Activated CD4-positive, alpha-beta memory T cell treated with anti-CD3 and anti-CD28 coated beads for 36 hours (primary cell): Measurements from ENCODE around the gene CLSTN3. TPM values are rescaled to one million over a fixed set of nuclear protein-coding genes. Genes with fewer than 3 reads are reported as not detected.

Experiments used
- CTCF ChIA-PET: fragments of 350-600 bp; sonication (Branson Sonifier 250); formaldehyde crosslinking; loops from one replicate; lab custom pipeline; 2021; ENCODE audit warnings: antibody characterized with exemption, inconsistent platforms; lab: Charles Lee
- POLR2A ChIA-PET: fragments of 350-600 bp; sonication (Branson Sonifier 250); formaldehyde crosslinking; loops from one replicate; lab custom pipeline; 2021; ENCODE audit warnings: antibody characterized with exemption; lab: Charles Lee
- DNase-seq: peaks from one replicate; pipeline ENCODE4 v3.0.0-alpha.2; 2020
- H3K27ac Mint-ChIP-seq: one replicate; pipeline ENCODE4 v1.8.0; 2021; ENCODE audit warnings: mixed read lengths
- H3K27me3 Mint-ChIP-seq: one replicate; pipeline ENCODE4 v1.8.0; 2021; ENCODE audit warnings: mixed read lengths
- H3K36me3 Mint-ChIP-seq: one replicate; pipeline ENCODE4 v1.8.0; 2021; ENCODE audit warnings: mixed read lengths
- H3K4me1 Mint-ChIP-seq: one replicate; pipeline ENCODE4 v1.8.0; 2021; ENCODE audit warnings: low read depth, mixed read lengths
- H3K4me3 Mint-ChIP-seq: one replicate; pipeline ENCODE4 v1.8.0; 2021; ENCODE audit warnings: mild to moderate bottlenecking, mixed read lengths
- H3K9me3 Mint-ChIP-seq: one replicate; pipeline ENCODE4 v1.8.0; 2021; ENCODE audit warnings: mixed read lengths
- intact Hi-C: fragments of 100-400 bp; cut with micrococcal nuclease; formaldehyde crosslinking; loops from one replicate; pipeline ENCODE4 v1.15.1; 2023
- total RNA-seq, 2 experiments: library from RNA; stranded (reverse); gene quantifications; one replicate each; pipeline ENCODE4 v1.2.3, GENCODE V29; 2021

CLSTN3 gene
- 10 to 100 TPM; 40.1 to 44.7 TPM for total RNA-seq

GRCh38 chr12:7129872-7130691 is at the start of gene CLSTN3:
TSS of gene CLSTN3 (plus strand) at chr12:7130371. CDS start at chr12:7130649, 278 bp downstream.
- DNase-seq: peak; percentile 91
- H3K36me3 Mint-ChIP-seq: peaks cover 4% of the 10 kb centered on the region
- no peaks in the 10 kb centered on the region for H3K27me3 Mint-ChIP-seq
- CTCF ChIA-PET: interaction anchor here (1.0 to 1.7 kb wide), 6 partner anchors 10 to 112 kb away, joined by 3 to 9 read pairs (median 4); partner anchors contain the start of gene LPCAT3
- POLR2A ChIA-PET: interaction anchor here (1.3 kb wide), 1 partner anchor 186 kb away, joined by 5 read pairs; the partner anchor contains the start of genes C12orf57 and RNU7-1
- peak within 1 kb of the TSS; percentile 87 for H3K4me3 Mint-ChIP-seq
- H3K9me3 Mint-ChIP-seq: no peaks in the 10 kb centered on the region
- intact Hi-C loops: loop anchor here (1.0 to 5.0 kb wide), 3 partner anchors 22 to 507 kb away; partner anchors contain the start of gene LPCAT3
- H3K27ac Mint-ChIP-seq: peak within 1 kb of the TSS; percentile 65
- peaks cover 28% of the 10 kb centered on the region for H3K4me1 Mint-ChIP-seq

- no peaks in the 10 kb centered on the region for H3K4me1 Mint-ChIP-seq
- CTCF ChIA-PET: interaction anchor here (0.6 to 1.0 kb wide), 3 partner anchors 11 to 1969 kb away, joined by 3 read pairs; no protein-coding TSS in a partner anchor
- POLR2A ChIA-PET: no interaction called here
- H3K27me3 Mint-ChIP-seq: peaks cover 1% of the 10 kb centered on the region
- no peak overlapping the region for H3K4me3 Mint-ChIP-seq
- peaks cover 3% of the 10 kb centered on the region for H3K9me3 Mint-ChIP-seq
- H3K27ac Mint-ChIP-seq: no peak overlapping the region
- no peaks in the 10 kb centered on the region for H3K36me3 Mint-ChIP-seq
- no peak for DNase-seq
- intact Hi-C loops: no loop called here
Measured at GRCh38 chr12:7081037-7081436, 49.1 kb upstream of the CLSTN3 start.

GRCh38 chr12:7083125-7083524 is 47.0 kb upstream of the CLSTN3 start:
- Mint-ChIP-seq H3K27ac (no peak overlapping the region), H3K27me3 (peaks cover 1% of the 10 kb centered on the region), H3K4me1 (no peaks in the 10 kb centered on the region), H3K4me3 (no peak overlapping the region), H3K9me3 (peaks cover 3% of the 10 kb centered on the region), H3K36me3 (no peaks in the 10 kb centered on the region)
- DNase-seq: no peak
- CTCF ChIA-PET: interaction anchor here (0.8 kb wide), 1 partner anchor 30 kb away, joined by 3 read pairs; no protein-coding TSS in a partner anchor
- intact Hi-C loops: no loop called here
- POLR2A ChIA-PET: no interaction called here

GRCh38 chr12:7089196-7089871 is 40.8 kb upstream of the CLSTN3 start:
- ChIA-PET CTCF (interaction anchor here (0.9 to 2.1 kb wide), 5 partner anchors 13 to 164 kb away, joined by 3 to 12 read pairs (median 4); no protein-coding TSS in a partner anchor), POLR2A (no interaction called here)
- Mint-ChIP-seq H3K27ac (no peak overlapping the region), H3K4me1 (peaks cover 7% of the 10 kb centered on the region), H3K36me3 (no peaks in the 10 kb centered on the region), H3K27me3 (no peaks in the 10 kb centered on the region), H3K9me3 (no peaks in the 10 kb centered on the region), H3K4me3 (no peak overlapping the region)
- DNase-seq: no peak
- intact Hi-C loops: no loop called here

- POLR2A ChIA-PET: no interaction called here
- Mint-ChIP-seq H3K4me1 (peaks cover 7% of the 10 kb centered on the region), H3K27me3 (no peaks in the 10 kb centered on the region), H3K36me3 (no peaks in the 10 kb centered on the region), H3K4me3 (no peak overlapping the region), H3K27ac (no peak overlapping the region), H3K9me3 (no peaks in the 10 kb centered on the region)
- CTCF ChIA-PET: interaction anchor here (1.2 to 2.1 kb wide), 9 partner anchors 17 to 166 kb away, joined by 3 to 12 read pairs (median 4); partner anchors contain the start of genes C12orf57 and RNU7-1
- intact Hi-C loops: loop anchor here (5.0 to 10.0 kb wide), 4 partner anchors 46 to 218 kb away; partner anchors contain the start of genes EMG1, PHB2 and SPSB2
- DNase-seq: no peak
Measured at GRCh38 chr12:7090222-7090998, 39.8 kb upstream of the CLSTN3 start.

GRCh38 chr12:7091171-7091570 is 39.0 kb upstream of the CLSTN3 start:
- H3K27ac Mint-ChIP-seq: no peak overlapping the region
- ChIA-PET POLR2A (no interaction called here), CTCF (interaction anchor here (0.8 to 2.1 kb wide), 8 partner anchors 10 to 166 kb away, joined by 3 to 12 read pairs (median 4); partner anchors contain the start of genes C12orf57 and RNU7-1)
- no peak overlapping the region for H3K4me3 Mint-ChIP-seq
- H3K36me3 Mint-ChIP-seq: no peaks in the 10 kb centered on the region
- intact Hi-C loops: loop anchor here (5.0 to 10.0 kb wide), 4 partner anchors 46 to 219 kb away; partner anchors contain the start of genes EMG1, PHB2 and SPSB2
- peaks cover 7% of the 10 kb centered on the region for H3K4me1 Mint-ChIP-seq
- no peaks in the 10 kb centered on the region for H3K9me3 Mint-ChIP-seq
- DNase-seq: no peak
- no peaks in the 10 kb centered on the region for H3K27me3 Mint-ChIP-seq

GRCh38 chr12:7091660-7092228 is 38.4 kb upstream of the CLSTN3 start:
- no peaks in the 10 kb centered on the region for H3K9me3 Mint-ChIP-seq
- peaks cover 7% of the 10 kb centered on the region for H3K4me1 Mint-ChIP-seq
- no peaks in the 10 kb centered on the region for H3K27me3 Mint-ChIP-seq
- DNase-seq: no peak
- CTCF ChIA-PET: interaction anchor here (0.5 to 2.1 kb wide), 12 partner anchors 11 to 167 kb away, joined by 3 to 12 read pairs (median 4); partner anchors contain the start of genes C12orf57, LPCAT3 and RNU7-1
- POLR2A ChIA-PET: no interaction called here
- peak overlapping the region; percentile 76 for H3K4me3 Mint-ChIP-seq
- intact Hi-C loops: loop anchor here (1.0 to 10.0 kb wide), 6 partner anchors 17 to 219 kb away; partner anchors contain the start of genes EMG1, PHB2, RNU7-1 and SPSB2
- no peaks in the 10 kb centered on the region for H3K36me3 Mint-ChIP-seq
- H3K27ac Mint-ChIP-seq: no peak overlapping the region

GRCh38 chr12:7092229-7092985 is 37.8 kb upstream of the CLSTN3 start, which contains the start of gene C1R:
TSS of gene C1R (minus strand) at chr12:7092445. CDS start at chr12:7092388, 57 bp downstream.
- no peak within 1 kb of the TSS for H3K27ac Mint-ChIP-seq
- no peaks in the 10 kb centered on the region for H3K36me3 Mint-ChIP-seq
- CTCF ChIA-PET: interaction anchor here (0.5 to 1.4 kb wide), 13 partner anchors 10 to 223 kb away, joined by 3 to 10 read pairs (median 3); partner anchors contain the start of gene LPCAT3
- intact Hi-C loops: loop anchor here (1.0 to 10.0 kb wide), 6 partner anchors 16 to 220 kb away; partner anchors contain the start of genes EMG1, PHB2, RNU7-1 and SPSB2
- POLR2A ChIA-PET: no interaction called here
- H3K4me1 Mint-ChIP-seq: peaks cover 7% of the 10 kb centered on the region
- no peaks in the 10 kb centered on the region for H3K9me3 Mint-ChIP-seq
- peak; percentile 79 for DNase-seq
- H3K4me3 Mint-ChIP-seq: peak within 1 kb of the TSS; percentile 76
- no peaks in the 10 kb centered on the region for H3K27me3 Mint-ChIP-seq

- ChIA-PET CTCF (interaction anchor here (0.6 to 1.4 kb wide), 12 partner anchors 9 to 223 kb away, joined by 3 to 10 read pairs (median 4); partner anchors contain the start of gene LPCAT3), POLR2A (no interaction called here)
Measured at GRCh38 chr12:7092986-7093460, 37.1 kb upstream of the CLSTN3 start.

GRCh38 chr12:7093486-7093885 is 36.7 kb upstream of the CLSTN3 start:
- H3K27ac Mint-ChIP-seq: no peak overlapping the region
- intact Hi-C loops: loop anchor here (5.0 to 10.0 kb wide), 4 partner anchors 49 to 221 kb away; partner anchors contain the start of genes EMG1, PHB2 and SPSB2
- no peaks in the 10 kb centered on the region for H3K27me3 Mint-ChIP-seq
- H3K36me3 Mint-ChIP-seq: peaks cover 5% of the 10 kb centered on the region
- H3K4me3 Mint-ChIP-seq: no peak overlapping the region
- ChIA-PET POLR2A (interaction anchor here (1.4 kb wide), 1 partner anchor 9 kb away, joined by 5 read pairs; no protein-coding TSS in a partner anchor), CTCF (interaction anchor here (1.1 to 3.7 kb wide), 6 partner anchors 11 to 168 kb away, joined by 3 to 26 read pairs (median 4); partner anchors contain the start of gene C1RL)
- H3K4me1 Mint-ChIP-seq: peaks cover 7% of the 10 kb centered on the region
- DNase-seq: no peak
- no peaks in the 10 kb centered on the region for H3K9me3 Mint-ChIP-seq

More at GRCh38 chr12:7092986-7093460, 37.1 kb upstream of the CLSTN3 start:
- H3K27me3 Mint-ChIP-seq: no peaks in the 10 kb centered on the region
- intact Hi-C loops: loop anchor here (1.0 to 10.0 kb wide), 6 partner anchors 15 to 221 kb away; partner anchors contain the start of genes EMG1, PHB2, RNU7-1 and SPSB2
- no peak for DNase-seq
- H3K4me1 Mint-ChIP-seq: peaks cover 7% of the 10 kb centered on the region
- peaks cover 2% of the 10 kb centered on the region for H3K36me3 Mint-ChIP-seq
- no peak overlapping the region for H3K4me3 Mint-ChIP-seq
- H3K9me3 Mint-ChIP-seq: no peaks in the 10 kb centered on the region
- no peak overlapping the region for H3K27ac Mint-ChIP-seq
